Activated T-cell treated with anti-CD3 and anti-CD28 coated beads for 48 hours (primary cell): ENCODE data around the gene PLA2G5.
"Not testable (repeated sequence)": the region's sequence is repeated elsewhere in the genome, so short reads cannot be mapped to it uniquely, and the experiment has no call there.

Source experiments
- DNase-seq: peaks from one replicate; pipeline ENCODE4 v3.0.0-alpha.2; 2020; ENCODE audit warnings: low read depth

PLA2G5 gene

DNA sequence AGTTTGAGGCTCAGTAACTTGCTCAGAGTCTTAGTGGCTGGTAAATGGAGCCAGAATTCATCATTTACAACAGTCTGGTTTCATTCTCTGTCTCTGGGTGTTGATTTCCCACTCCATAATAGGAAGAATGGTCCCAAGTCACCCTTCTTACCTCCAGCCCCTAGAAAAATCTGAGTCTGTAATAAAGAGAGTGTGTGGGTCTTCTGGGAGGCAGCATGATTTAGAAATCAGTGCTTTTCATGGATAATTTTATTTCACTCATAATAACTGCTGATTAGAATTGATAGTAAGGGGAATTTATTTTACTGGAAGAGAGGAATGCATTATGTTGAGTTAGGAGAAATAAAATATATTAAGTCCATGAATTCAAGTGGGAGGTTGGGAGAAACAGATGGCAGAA is 47.2 kb downstream of the PLA2G5 start:
- DNase-seq = no peak

- no peak for DNase-seq
Observed at GRCh38 chr1:20119347-20119746, 49.4 kb downstream of the PLA2G5 start, which contains the start of gene PLA2G2D. PLA2G2D (minus strand) TSS chr1:20119536; CDS start chr1:20119498, 38 bp downstream.

- DNase-seq = no peak
Observed at GRCh38 chr1:20120796-20121195, 50.8 kb downstream of the PLA2G5 start.

- no peak for DNase-seq
Observed at GRCh38 chr1:20123722-20124455, 53.9 kb downstream of the PLA2G5 start.

GRCh38 chr1:20124456-20125057 is 54.6 kb downstream of the PLA2G5 start:
- no peak for DNase-seq

GRCh38 chr1:20125100-20125499 is 55.1 kb downstream of the PLA2G5 start:
- DNase-seq = no peak

DNA sequence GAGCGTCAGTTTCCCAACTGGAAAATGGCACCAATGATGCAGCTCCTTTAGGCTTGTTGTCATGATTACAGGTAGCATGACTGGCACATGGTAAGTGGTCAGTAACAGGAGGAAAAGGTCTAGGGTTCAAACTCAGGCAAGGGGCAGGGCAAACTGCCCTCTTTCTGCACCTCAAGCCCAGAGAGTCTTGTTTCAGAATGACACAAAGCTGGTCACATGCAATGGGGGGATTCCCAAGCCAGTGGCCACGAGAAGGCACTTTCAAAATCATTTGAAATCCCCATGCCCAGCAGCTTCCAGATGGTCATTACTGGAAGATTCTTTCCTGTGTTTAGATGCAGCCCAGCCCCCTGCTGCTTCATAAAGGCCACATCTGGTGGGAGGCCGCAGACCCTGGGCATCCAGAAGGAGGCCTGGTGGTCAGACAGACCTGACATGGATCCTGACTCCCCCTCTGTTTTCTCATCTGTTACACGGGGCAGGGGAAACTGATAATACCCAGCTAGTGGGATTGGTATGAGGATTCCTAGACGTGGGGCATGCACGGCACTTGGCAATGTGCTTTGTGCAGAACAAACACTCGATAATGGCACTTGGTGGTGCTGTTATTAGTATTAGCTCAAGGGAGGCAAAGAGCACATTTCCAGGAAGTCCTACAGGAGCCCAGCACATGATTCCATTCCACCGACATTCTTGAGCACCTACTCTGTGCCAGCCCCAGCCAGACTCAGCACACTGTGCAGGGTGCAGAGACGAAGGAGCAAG is 56.2 kb downstream of the PLA2G5 start:
- no peak for DNase-seq

- DNase-seq = no peak
Observed at GRCh38 chr1:20126806-20127440, 56.9 kb downstream of the PLA2G5 start.

- not testable (repeated sequence) for DNase-seq
Observed at GRCh38 chr1:20130518-20130917, 60.5 kb downstream of the PLA2G5 start.

GRCh38 chr1:20134995-20135394 is 65.0 kb downstream of the PLA2G5 start:
- no peak for DNase-seq

DNA sequence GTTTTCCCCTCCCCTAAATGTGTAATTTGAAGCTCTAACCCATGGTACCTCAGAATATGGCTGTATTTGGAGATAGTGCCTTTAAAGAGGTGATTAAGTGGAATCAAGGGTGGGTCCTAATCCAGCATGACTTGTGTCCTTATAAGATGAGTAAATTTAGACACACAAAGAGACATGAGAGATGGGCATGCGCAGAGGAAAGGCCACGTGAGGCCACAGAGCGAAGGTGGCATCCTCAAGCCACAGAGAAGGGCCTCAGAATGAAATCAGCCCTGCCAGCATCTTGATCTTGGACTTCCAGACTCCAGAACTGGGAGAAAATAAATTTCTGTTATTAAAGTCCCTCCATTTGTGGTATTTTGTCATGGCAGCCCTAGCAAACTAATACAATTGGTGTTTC is 66.3 kb downstream of the PLA2G5 start:
- DNase-seq = no peak

DNA sequence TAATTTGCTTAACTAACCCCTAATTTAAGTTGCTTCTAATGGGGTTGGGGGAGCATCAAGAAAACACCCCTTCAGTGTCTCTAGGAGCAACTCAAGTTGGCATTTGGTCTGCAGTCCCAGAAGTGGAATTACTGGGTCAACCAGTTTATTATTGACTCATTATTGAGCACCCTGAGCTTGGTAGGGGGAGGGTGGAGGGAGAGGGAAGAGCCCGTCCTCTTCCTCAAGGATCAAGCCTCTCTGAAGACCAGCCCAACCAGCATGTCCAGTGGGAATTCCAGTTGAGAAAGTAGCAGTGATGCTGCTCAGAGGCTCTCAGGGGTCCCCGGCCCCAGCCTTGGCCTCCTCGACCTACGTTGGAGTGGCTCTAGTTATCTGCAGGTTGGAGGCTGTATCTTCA is 67.1 kb downstream of the PLA2G5 start:
- no peak for DNase-seq

GRCh38 chr1:20137604-20138003 is 67.6 kb downstream of the PLA2G5 start:
- no peak for DNase-seq

- no peak for DNase-seq
Observed at GRCh38 chr1:20138346-20138745, 68.4 kb downstream of the PLA2G5 start.

GRCh38 chr1:20138961-20139550 is 69.1 kb downstream of the PLA2G5 start, which contains the start of gene PLA2G2F:
PLA2G2F (plus strand) TSS chr1:20139323; CDS start chr1:20139428, 105 bp downstream.
- no peak for DNase-seq

- no peak for DNase-seq
Observed at GRCh38 chr1:20139776-20140612, 70.0 kb downstream of the PLA2G5 start.

- no peak for DNase-seq
Observed at GRCh38 chr1:20141001-20141400, 71.0 kb downstream of the PLA2G5 start.

GRCh38 chr1:20141466-20141865 is 71.5 kb downstream of the PLA2G5 start:
- DNase-seq = no peak
